Upper lobe of left lung (tissue), 4 donors: Measurements from ENCODE around the gene FYB1.

Source experiments
- EP300 ChIP-seq, 4 donors: sonication (generic); formaldehyde crosslinking; IDR thresholded peaks; one replicate each; pipeline ENCODE4 v1.5.1; 2017; ENCODE audit warnings: antibody characterized with exemption in 4 of 4, control low read depth in 2 of 4
- POLR2A ChIP-seq, 4 donors: fragments of 450-650 bp; IDR thresholded peaks; one replicate each; pipeline ENCODE4 v1.5.1; 2016 to 2017; ENCODE audit warnings: antibody characterized with exemption in 4 of 4, mild to moderate bottlenecking in 2 of 4
- POLR2AphosphoS5 ChIP-seq, 2 donors: sonication (generic); formaldehyde crosslinking; IDR thresholded peaks; one replicate each; pipeline ENCODE4 v1.5.1; 2017; ENCODE audit warnings: antibody characterized with exemption in 2 of 2
- TF ChIP-seq, protein P1 (sequence below), 6 experiments: fragments of 450-650 bp in 4 of 6; fragments of 200-600 bp in 2 of 6; sonication (generic) in 2 of 6; IDR thresholded peaks; one replicate each; pipeline ENCODE4 v1.5.1; 2016 to 2019; ENCODE audit warnings: antibody characterized with exemption in 6 of 6

DNA sequence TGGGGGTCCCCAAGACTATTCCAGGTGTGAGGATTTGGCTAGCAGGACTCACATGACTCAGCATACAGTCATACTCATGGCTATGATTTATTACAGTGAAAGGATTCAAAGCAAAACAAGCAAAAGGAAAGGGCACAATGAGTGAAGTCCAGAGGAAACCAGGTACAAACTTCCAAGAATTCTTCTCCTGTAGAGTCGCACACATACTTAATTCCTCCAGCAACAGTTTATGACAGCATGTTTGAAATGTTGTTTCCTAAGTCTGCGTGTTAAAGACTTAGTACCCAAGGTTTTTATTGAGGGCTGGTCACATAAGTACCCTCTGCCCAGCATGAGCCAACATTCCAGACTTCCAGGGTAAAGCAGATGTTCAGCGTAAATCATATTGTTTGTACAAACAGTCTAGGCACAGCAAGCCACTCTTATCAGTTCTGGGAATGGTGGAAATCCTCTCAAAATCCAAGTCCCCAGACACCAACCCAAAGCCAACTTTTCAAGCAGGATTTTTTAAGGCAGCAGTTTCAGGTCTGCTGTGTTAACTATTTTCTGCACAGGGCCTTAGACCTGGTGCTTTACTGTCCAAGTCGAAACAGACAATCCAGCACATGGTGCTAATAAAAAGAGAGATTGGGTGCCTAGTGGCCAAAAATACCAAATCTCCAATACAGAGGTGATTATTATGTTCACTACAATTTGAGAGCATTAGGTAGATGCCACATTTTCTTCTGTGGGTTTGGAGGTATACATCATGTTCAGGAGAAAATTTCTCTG, 126.6 kb downstream of the FYB1 start:
- TF ChIP-seq, protein P1, sequence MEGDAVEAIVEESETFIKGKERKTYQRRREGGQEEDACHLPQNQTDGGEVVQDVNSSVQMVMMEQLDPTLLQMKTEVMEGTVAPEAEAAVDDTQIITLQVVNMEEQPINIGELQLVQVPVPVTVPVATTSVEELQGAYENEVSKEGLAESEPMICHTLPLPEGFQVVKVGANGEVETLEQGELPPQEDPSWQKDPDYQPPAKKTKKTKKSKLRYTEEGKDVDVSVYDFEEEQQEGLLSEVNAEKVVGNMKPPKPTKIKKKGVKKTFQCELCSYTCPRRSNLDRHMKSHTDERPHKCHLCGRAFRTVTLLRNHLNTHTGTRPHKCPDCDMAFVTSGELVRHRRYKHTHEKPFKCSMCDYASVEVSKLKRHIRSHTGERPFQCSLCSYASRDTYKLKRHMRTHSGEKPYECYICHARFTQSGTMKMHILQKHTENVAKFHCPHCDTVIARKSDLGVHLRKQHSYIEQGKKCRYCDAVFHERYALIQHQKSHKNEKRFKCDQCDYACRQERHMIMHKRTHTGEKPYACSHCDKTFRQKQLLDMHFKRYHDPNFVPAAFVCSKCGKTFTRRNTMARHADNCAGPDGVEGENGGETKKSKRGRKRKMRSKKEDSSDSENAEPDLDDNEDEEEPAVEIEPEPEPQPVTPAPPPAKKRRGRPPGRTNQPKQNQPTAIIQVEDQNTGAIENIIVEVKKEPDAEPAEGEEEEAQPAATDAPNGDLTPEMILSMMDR (IDR thresholded peaks at IDR 0.05) = no peak
- TF ChIP-seq POLR2A (IDR thresholded peaks at IDR 0.05) (no peak), POLR2AphosphoS5 (IDR thresholded peaks at IDR 0.05) (no peak), EP300 (IDR thresholded peaks at IDR 0.05) (no peak)
